Common myeloid progenitor, CD34-positive (primary cell): ENCODE measurements around the gene PBRM1.

Experiments
- CTCF ChIA-PET: fragments of 350-600 bp; sonication (Branson Sonifier 250); formaldehyde crosslinking; loops from one replicate; lab custom pipeline; 2021; ENCODE audit warnings: antibody characterized with exemption; lab: Charles Lee
- POLR2A ChIA-PET: fragments of 350-600 bp; sonication (Branson Sonifier 250); formaldehyde crosslinking; loops from one replicate; lab custom pipeline; 2021; ENCODE audit warnings: antibody characterized with exemption; lab: Charles Lee
- DNase-seq, 3 donors: peaks; one replicate each; pipeline versions ENCODE4 v3.0.0 to v3.0.0-alpha.2; 2013
- H3K27ac ChIP-seq, 2 experiments: 1 replicate in 1 of 2; 2 replicates in 1 of 2; pipeline ENCODE4 v1.7.0; 2013; ENCODE audit warnings: inconsistent platforms in 2 of 2, low read length in 2 of 2, mild to moderate bottlenecking in 2 of 2, low read depth in 1 of 2, moderate library complexity in 1 of 2; ENCODE audit not compliant: severe bottlenecking in 2 of 2, insufficient read depth in 1 of 2, poor library complexity in 1 of 2
- H3K27me3 ChIP-seq, 5 experiments: replicated peaks in 2 of 5; 1 replicate in 3 of 5; 2 replicates in 2 of 5; pipeline versions ENCODE4 v1.6.1 to v1.7.0; 2013; ENCODE audit warnings: low read length in 4 of 5, mild to moderate bottlenecking in 2 of 5, moderate library complexity in 2 of 5, inconsistent platforms in 1 of 5; ENCODE audit not compliant: insufficient read depth in 5 of 5, control insufficient read depth in 4 of 5
- H3K36me3 ChIP-seq, 4 experiments: 1 replicate in 2 of 4; 2 replicates in 2 of 4; pipeline versions ENCODE4 v1.6.1 to v1.7.0; 2013; ENCODE audit warnings: low read length in 3 of 4, control low read depth in 1 of 4, mild to moderate bottlenecking in 1 of 4; ENCODE audit not compliant: control insufficient read depth in 4 of 4, insufficient read depth in 4 of 4
- H3K4me1 ChIP-seq, 4 experiments: 1 replicate in 3 of 4; 2 replicates in 1 of 4; pipeline versions ENCODE4 v1.6.1 to v1.7.1; 2013; ENCODE audit warnings: low read length in 3 of 4, mild to moderate bottlenecking in 3 of 4, control low read depth in 1 of 4, inconsistent platforms in 1 of 4, moderate library complexity in 1 of 4; ENCODE audit not compliant: control insufficient read depth in 4 of 4, insufficient read depth in 4 of 4; ENCODE audit errors: control extremely low read depth in 1 of 4
- H3K4me3 ChIP-seq, 7 experiments: 1 replicate in 4 of 7; 2 replicates in 3 of 7; pipeline versions ENCODE4 v1.5.1 to v1.7.0; 2013; ENCODE audit warnings: mild to moderate bottlenecking in 7 of 7, low read length in 6 of 7, moderate library complexity in 6 of 7, inconsistent platforms in 2 of 7, low read depth in 2 of 7, control low read depth in 1 of 7; ENCODE audit not compliant: insufficient read depth in 4 of 7, control insufficient read depth in 1 of 7; ENCODE audit errors: extremely low read depth in 1 of 7
- H3K9me3 ChIP-seq, 5 experiments: 1 replicate in 4 of 5; 2 replicates in 1 of 5; pipeline versions ENCODE4 v1.6.1 to v1.7.1; 2013; ENCODE audit warnings: low read length in 4 of 5, mild to moderate bottlenecking in 2 of 5, inconsistent platforms in 1 of 5, low read depth in 1 of 5, moderate library complexity in 1 of 5; ENCODE audit not compliant: control insufficient read depth in 4 of 5, insufficient read depth in 2 of 5; ENCODE audit errors: control extremely low read depth in 1 of 5
- WGBS: methylation state at CpG from one replicate; pipeline ENCODE4 v1.1.5; 2013; ENCODE audit not compliant: insufficient coverage; 5-methylcytosine and 5-hydroxymethylcytosine counted together

The PBRM1 gene

DNA sequence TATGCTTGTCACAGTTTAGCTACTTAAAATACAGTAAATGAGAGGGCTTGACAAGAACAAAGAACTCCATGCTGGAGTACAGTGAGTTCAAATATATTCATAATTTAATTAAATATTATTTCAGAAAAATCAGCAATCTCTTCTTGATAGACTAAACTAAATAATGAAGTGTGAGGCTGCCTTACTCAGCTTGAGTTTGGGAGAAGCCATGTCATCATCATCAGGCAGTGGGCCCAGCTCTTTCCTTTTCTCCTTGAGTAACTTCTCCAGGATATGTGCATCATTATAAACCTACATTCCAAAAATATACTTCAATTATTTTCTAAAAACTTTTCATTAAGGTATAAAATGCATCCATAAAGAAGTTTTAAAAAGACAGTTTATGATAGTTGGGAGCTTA is 70.5 kb downstream of the PBRM1 start:
- H3K27ac ChIP-seq, result no peak overlapping the region
- H3K36me3 ChIP-seq, result peaks cover 15 to 74% (median 43%) of the 10 kb centered on the region in 4 experiments
- no peak for DNase-seq
- H3K4me3 ChIP-seq, result no peak overlapping the region
- H3K27me3 ChIP-seq, result no peaks in the 10 kb centered on the region
- ChIA-PET POLR2A (no interaction called here), CTCF (interaction anchor here (1.2 to 1.6 kb wide), 2 partner anchors 12 to 17 kb away, joined by 3 read pairs; no protein-coding TSS in a partner anchor)
- no peaks in the 10 kb centered on the region for H3K4me1 ChIP-seq
- no peaks in the 10 kb centered on the region for H3K9me3 ChIP-seq

DNA sequence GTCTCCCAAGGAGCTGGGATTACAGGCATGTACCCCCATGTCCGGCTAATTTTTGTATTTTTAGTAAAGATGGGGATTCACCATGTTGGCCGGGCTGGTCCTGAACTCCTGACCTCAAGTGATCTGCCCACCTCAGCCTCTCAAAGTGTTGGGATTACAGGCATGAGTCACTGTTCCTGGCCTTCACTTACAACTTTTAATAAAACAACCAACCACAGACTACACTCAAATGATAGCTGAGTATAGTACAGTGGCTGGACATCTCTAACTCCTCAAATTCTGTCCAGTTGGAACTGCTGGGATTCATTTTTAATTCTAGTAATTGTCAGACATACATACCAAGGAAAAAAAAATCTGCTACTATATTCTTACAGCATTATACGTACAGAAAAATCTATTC is 71.0 kb downstream of the PBRM1 start:
- H3K36me3 ChIP-seq, result peaks cover 15 to 73% (median 42%) of the 10 kb centered on the region in 4 experiments
- no peaks in the 10 kb centered on the region for H3K4me1 ChIP-seq
- CTCF ChIA-PET, result interaction anchor here (1.2 to 1.6 kb wide), 2 partner anchors 12 to 17 kb away, joined by 3 read pairs; no protein-coding TSS in a partner anchor
- no peak overlapping the region for H3K27ac ChIP-seq
- DNase-seq, result no peak
- H3K9me3 ChIP-seq, result no peaks in the 10 kb centered on the region
- WGBS, result no CpG with 5 or more reads among the region's 3 CpGs
- POLR2A ChIA-PET, result interaction anchor here (0.6 kb wide), 1 partner anchor 377 kb away, joined by 3 read pairs; no protein-coding TSS in a partner anchor
- no peaks in the 10 kb centered on the region for H3K27me3 ChIP-seq
- H3K4me3 ChIP-seq, result no peak overlapping the region

DNA sequence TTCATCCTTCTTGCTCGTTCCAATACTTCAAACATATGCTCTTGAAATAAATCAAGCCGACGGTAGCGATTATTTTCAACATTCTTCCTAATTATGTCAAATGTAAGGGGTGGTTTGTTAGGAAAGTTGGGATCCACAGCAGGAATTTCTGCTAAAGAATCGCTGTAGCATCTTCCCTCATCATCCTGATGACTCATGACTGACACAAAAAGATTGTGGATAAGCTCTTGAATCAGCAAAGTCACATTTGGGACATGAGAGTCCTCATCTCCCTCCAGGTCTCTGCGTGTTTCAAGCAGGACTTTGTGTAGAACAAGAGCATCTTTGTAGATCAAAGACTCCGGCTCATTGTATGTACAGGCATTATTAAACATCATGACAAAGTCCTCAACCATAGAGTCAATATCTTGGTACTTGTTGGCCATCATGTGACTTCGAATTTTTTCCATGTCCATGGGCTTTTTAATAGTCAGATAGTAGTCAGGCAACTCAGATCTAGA is 76.3 kb downstream of the PBRM1 start:
- WGBS, result 100% methylated on average over 3 of the region's 8 CpGs
- no peaks in the 10 kb centered on the region for H3K27me3 ChIP-seq
- no peaks in the 10 kb centered on the region for H3K4me1 ChIP-seq
- peaks cover 0 to 2% (median 0%) of the 10 kb centered on the region in 5 experiments for H3K9me3 ChIP-seq
- no peak overlapping the region for H3K27ac ChIP-seq
- no peak for DNase-seq
- ChIA-PET CTCF (no interaction called here), POLR2A (no interaction called here)
- H3K36me3 ChIP-seq, result peaks cover 18 to 71% (median 36%) of the 10 kb centered on the region in 4 experiments
- no peak overlapping the region for H3K4me3 ChIP-seq

DNA sequence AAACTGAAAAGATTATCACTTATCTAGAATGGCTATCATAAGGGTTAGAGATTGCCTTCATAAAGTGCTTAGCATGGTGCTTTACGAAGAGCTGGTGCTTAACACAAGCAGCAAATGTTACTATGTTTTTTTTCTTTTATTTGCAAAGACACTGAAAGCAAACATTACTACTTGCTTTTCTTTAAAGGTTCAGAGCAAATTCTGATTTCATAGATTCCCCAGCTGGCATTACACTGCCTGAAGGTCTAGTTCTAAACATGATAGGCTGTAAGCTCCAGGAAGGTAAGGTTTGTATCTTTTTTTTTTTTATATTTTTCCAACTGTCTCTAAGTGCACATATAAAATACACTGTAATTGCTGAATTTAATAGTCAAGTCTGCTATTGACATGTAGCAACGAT is 77.4 kb downstream of the PBRM1 start:
- H3K27me3 ChIP-seq, result no peaks in the 10 kb centered on the region
- POLR2A ChIA-PET, result no interaction called here
- H3K9me3 ChIP-seq, result peaks cover 0 to 4% (median 1%) of the 10 kb centered on the region in 5 experiments
- H3K36me3 ChIP-seq, result peaks cover 23 to 74% (median 44%) of the 10 kb centered on the region in 4 experiments
- WGBS, result 89% methylated on average over 1 of the region's 2 CpGs
- no peak for DNase-seq
- CTCF ChIA-PET, result interaction anchor here (1.2 kb wide), 1 partner anchor 26 kb away, joined by 4 read pairs; no protein-coding TSS in a partner anchor
- H3K4me3 ChIP-seq, result no peak overlapping the region
- no peak overlapping the region for H3K27ac ChIP-seq
- no peaks in the 10 kb centered on the region for H3K4me1 ChIP-seq

DNA sequence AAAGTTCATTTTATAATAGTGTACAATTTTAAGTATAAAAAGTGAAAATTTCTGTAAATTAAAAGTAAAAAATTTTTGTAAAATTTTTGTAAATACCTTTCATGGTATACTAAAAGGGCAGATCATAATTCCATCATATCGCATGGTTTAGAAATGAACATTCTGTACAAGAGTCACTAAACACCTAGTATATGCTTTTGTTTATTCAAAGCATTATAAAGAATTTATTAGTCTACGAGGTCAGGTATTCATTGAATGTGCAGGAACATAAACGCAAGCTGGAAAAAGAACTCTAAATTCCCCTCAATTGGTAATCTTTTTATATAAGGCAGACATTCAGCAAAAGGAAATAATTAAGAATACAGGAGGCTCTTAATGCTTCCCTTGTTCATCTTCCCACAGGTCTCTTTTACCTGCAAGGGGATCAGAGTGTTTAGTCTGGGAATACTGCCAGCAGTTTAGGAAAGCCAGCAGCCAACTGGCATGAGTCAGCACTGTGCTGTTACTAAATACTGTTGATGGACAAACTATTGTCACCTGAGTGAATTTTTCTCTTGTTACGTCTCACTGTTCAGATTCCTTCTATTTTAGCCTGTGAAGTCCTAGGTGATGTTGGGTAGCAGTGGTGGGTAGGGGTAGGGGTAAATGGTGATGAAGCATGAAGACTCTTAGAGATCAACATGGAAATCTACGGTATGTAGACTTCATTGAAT is 79.2 kb downstream of the PBRM1 start:
- H3K4me1 ChIP-seq, result no peaks in the 10 kb centered on the region
- H3K36me3 ChIP-seq, result peaks cover 29 to 82% (median 55%) of the 10 kb centered on the region in 4 experiments
- H3K27ac ChIP-seq, result peak overlapping the region in 1 of 2 experiments; percentile 29
- peaks cover 1 to 16% (median 7%) of the 10 kb centered on the region in 5 experiments for H3K9me3 ChIP-seq
- WGBS, result no CpG with 5 or more reads among the region's 5 CpGs
- CTCF ChIA-PET, result no interaction called here
- no peaks in the 10 kb centered on the region for H3K27me3 ChIP-seq
- peak in 1 of 3 donors; percentile 0 for DNase-seq
- POLR2A ChIA-PET, result no interaction called here
- H3K4me3 ChIP-seq, result no peak overlapping the region

DNA sequence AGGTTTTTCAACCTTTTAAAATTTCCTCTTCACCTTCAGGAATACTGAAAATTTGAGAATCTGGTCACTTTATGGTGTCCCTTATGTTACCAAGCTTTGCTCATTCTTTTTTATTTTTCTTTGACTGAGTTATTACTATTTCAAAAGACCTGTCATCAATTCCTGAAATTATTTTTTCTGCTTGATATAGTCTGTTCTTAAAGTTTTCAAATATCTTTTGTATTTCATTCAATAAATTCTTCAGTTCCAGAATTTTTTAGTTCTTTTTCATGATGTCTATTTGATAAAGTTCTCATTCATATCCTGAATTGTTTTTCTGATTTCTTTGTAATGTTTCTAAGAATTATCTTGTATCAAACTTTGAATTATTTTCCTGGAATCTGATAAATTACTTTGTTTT is 85.5 kb downstream of the PBRM1 start:
- no peak overlapping the region for H3K4me3 ChIP-seq
- DNase-seq, result peak in 2 of 3 donors; percentile 14 to 19
- POLR2A ChIA-PET, result no interaction called here
- H3K36me3 ChIP-seq, result peaks cover 43 to 87% (median 50%) of the 10 kb centered on the region in 4 experiments
- H3K9me3 ChIP-seq, result peaks cover 1 to 39% (median 18%) of the 10 kb centered on the region in 5 experiments
- no peak overlapping the region for H3K27ac ChIP-seq
- CTCF ChIA-PET, result no interaction called here
- no peaks in the 10 kb centered on the region for H3K27me3 ChIP-seq
- H3K4me1 ChIP-seq, result no peaks in the 10 kb centered on the region

DNA sequence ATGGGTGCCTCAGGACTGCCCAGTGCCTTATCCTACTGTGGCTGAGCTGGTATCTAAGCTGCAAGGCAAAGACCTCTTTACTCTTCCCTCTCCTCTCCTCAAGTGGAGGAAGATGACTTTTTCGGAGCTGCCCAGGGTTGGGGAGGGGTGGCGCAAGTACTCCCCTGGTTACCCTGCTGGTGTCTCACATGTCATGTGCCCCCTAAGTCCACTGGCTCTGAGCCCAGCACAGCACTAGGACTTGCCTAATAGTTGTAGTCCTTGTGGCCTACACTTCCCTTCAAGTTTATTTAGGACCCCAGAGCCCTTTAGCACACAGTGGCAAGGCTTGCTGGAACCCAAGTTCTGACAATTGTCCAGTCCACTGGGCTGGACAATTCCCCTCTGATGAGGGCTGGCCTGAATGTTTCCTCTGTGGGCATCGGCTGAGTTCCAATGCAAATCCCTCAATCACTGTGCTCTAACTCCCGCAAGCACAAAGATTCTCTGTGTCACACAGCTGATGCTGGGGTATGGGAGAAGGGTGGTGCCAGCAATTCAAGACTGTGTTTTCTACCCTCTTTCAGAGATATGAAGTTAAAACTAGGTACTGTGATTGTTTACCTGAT is 89.0 kb downstream of the PBRM1 start:
- H3K36me3 ChIP-seq, result peaks cover 24 to 56% (median 32%) of the 10 kb centered on the region in 4 experiments
- 100% methylated on average over 2 of the region's 4 CpGs for WGBS
- H3K9me3 ChIP-seq, result peaks cover 0 to 26% (median 15%) of the 10 kb centered on the region in 5 experiments
- no peak overlapping the region for H3K27ac ChIP-seq
- H3K4me3 ChIP-seq, result no peak overlapping the region
- CTCF ChIA-PET, result no interaction called here
- H3K4me1 ChIP-seq, result no peaks in the 10 kb centered on the region
- DNase-seq, result no peak
- POLR2A ChIA-PET, result no interaction called here
- no peaks in the 10 kb centered on the region for H3K27me3 ChIP-seq
